PC-9 (cell line): ENCODE results near the gene TTLL5.

Source experiments
- EZH2 ChIP-seq: fragments of 200-600 bp; sonication (generic); IDR thresholded peaks from 2 replicates; pipeline ENCODE4 v1.8.0; 2017; ENCODE audit warnings: antibody characterized with exemption, low read depth
- TF ChIP-seq, protein P1 (sequence below): fragments of 200-600 bp; sonication (generic); conservative IDR thresholded peaks from 2 replicates; pipeline ENCODE4 v1.6.1; 2017; ENCODE audit warnings: mixed run types, antibody characterized with exemption, mild to moderate bottlenecking, moderate library complexity

DNA sequence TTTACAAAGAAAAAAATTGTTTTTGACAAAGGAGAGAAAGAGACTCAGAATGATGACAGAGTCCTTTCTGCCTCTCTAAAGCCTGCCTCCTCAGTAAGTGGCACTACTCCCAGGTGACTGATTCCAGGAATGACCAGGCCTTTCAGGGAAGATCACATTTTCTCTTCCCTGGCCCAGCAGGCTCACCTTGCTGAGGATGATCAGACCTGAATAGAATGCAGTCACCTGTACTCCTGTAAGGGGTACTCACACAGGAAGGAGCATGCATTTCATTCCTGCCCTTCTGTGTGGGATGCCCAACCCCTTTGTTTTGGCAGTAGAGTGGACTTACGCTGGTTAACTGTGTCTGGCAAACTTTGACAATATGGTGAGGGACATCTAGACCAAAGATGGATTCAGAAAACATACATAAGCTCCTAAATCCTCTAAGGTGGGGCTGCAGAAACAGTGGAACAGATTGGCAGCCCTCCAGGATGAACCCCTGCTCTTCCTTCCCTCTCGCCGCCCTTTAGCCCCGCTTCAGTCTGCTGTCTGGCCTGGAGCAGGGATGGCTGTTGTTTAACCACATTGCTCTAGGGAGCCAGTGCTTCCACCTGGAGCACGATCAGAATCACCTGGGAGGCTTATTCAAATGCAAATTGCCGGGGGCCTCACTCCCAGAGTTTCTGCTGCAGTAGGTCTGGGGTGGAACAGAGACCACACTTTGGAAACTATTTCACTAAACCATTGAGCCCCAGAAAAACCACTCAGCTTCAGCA is 30.2 kb upstream of the TTLL5 start:
- TF ChIP-seq, protein P1, sequence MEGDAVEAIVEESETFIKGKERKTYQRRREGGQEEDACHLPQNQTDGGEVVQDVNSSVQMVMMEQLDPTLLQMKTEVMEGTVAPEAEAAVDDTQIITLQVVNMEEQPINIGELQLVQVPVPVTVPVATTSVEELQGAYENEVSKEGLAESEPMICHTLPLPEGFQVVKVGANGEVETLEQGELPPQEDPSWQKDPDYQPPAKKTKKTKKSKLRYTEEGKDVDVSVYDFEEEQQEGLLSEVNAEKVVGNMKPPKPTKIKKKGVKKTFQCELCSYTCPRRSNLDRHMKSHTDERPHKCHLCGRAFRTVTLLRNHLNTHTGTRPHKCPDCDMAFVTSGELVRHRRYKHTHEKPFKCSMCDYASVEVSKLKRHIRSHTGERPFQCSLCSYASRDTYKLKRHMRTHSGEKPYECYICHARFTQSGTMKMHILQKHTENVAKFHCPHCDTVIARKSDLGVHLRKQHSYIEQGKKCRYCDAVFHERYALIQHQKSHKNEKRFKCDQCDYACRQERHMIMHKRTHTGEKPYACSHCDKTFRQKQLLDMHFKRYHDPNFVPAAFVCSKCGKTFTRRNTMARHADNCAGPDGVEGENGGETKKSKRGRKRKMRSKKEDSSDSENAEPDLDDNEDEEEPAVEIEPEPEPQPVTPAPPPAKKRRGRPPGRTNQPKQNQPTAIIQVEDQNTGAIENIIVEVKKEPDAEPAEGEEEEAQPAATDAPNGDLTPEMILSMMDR = no peak
- no peak for TF ChIP-seq EZH2
